Neural crest cell (in vitro differentiated cells): Measurements from ENCODE around the gene ERGIC1. TPM values are rescaled to one million over a fixed set of nuclear protein-coding genes. Genes with fewer than 3 reads are reported as not detected.
A peak's percentile ranks its signal among the peaks of the same experiment; 100 is the strongest.

Experiments used
- DNase-seq: peaks from one replicate; pipeline ENCODE4 v3.0.0; 2021; ENCODE audit warnings: low read depth, mixed read lengths, low spot score
- H3K27ac Mint-ChIP-seq: one replicate; pipeline ENCODE4 v1.8.0; 2021; ENCODE audit warnings: mild to moderate bottlenecking, mixed read lengths; ENCODE audit not compliant: unreplicated experiment
- H3K27me3 Mint-ChIP-seq: 2 replicates; pipeline ENCODE4 v1.8.0; 2021; ENCODE audit warnings: low read depth, mild to moderate bottlenecking, mixed read lengths
- H3K36me3 Mint-ChIP-seq: 2 replicates; pipeline ENCODE4 v1.8.0; 2021; ENCODE audit warnings: low read depth, mild to moderate bottlenecking, mixed read lengths
- H3K4me1 Mint-ChIP-seq: 2 replicates; pipeline ENCODE4 v1.8.0; 2021; ENCODE audit warnings: mixed read lengths
- H3K4me3 Mint-ChIP-seq: one replicate; pipeline ENCODE4 v1.8.0; 2021; ENCODE audit warnings: mild to moderate bottlenecking, mixed read lengths
- H3K9me3 Mint-ChIP-seq: 2 replicates; pipeline ENCODE4 v1.8.0; 2021; ENCODE audit warnings: mixed read lengths
- total RNA-seq: library from RNA; stranded (reverse); gene quantifications from 2 replicates; pipeline ENCODE4 v1.2.1, GENCODE V29; 2021
- TF ChIP-seq, protein P1 (sequence below): fragments of 200-600 bp; sonication (generic); conservative IDR thresholded peaks from 2 replicates; pipeline ENCODE4 v1.5.0; 2021; ENCODE audit warnings: antibody characterized with exemption, mild to moderate bottlenecking

ERGIC1 gene
- total RNA-seq, 1 donor from 2014 or later: 108 TPM

DNA sequence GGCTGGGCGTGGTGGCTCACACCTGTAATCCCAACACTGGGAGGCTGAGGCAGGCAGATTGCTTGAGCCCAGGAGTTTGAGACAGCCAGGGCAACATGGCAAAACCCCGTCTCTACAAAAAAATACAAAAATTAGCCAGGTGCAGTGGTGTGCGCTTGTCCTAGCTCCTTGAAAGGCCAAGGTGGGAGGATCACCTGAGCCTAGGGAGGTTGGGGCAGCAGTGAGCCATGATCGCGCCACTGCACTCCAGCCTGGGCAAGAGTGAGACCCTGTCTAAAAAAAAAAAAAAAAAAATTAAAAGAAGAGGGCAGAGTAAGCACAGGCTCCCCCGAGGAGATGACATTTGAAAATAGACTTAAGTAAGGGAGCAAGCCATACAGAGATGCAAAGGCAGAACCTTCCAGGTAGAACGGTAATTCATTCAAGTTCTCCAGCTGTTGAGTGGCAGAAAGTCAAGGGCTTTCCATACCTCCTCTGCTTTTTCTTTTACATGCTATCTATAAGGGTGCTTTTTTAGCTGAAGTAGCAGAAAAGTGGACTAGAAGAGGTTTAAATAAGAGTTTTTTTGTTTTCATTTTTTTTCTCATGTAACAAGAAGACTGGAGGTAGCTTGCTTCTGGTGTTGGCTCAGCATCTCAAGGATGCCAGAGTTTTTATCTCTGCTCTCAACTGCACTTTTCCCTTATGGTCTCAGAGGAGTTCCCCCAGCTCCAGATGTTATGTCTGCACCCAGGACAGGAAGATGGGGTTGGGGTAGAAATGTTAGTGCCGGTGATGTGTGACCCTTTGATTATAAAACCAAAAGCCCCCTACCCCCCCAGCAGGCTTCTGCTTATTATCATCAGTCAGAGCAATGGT, 40.8 kb downstream of the ERGIC1 start:
- Mint-ChIP-seq H3K4me1 (peaks cover 41% of the 10 kb centered on the region), H3K9me3 (no peaks in the 10 kb centered on the region), H3K4me3 (no peak overlapping the region), H3K27ac (no peak overlapping the region), H3K27me3 (no peaks in the 10 kb centered on the region), H3K36me3 (no peaks in the 10 kb centered on the region)
- TF ChIP-seq, protein P1, sequence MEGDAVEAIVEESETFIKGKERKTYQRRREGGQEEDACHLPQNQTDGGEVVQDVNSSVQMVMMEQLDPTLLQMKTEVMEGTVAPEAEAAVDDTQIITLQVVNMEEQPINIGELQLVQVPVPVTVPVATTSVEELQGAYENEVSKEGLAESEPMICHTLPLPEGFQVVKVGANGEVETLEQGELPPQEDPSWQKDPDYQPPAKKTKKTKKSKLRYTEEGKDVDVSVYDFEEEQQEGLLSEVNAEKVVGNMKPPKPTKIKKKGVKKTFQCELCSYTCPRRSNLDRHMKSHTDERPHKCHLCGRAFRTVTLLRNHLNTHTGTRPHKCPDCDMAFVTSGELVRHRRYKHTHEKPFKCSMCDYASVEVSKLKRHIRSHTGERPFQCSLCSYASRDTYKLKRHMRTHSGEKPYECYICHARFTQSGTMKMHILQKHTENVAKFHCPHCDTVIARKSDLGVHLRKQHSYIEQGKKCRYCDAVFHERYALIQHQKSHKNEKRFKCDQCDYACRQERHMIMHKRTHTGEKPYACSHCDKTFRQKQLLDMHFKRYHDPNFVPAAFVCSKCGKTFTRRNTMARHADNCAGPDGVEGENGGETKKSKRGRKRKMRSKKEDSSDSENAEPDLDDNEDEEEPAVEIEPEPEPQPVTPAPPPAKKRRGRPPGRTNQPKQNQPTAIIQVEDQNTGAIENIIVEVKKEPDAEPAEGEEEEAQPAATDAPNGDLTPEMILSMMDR: no peak
- no peak for DNase-seq

DNA sequence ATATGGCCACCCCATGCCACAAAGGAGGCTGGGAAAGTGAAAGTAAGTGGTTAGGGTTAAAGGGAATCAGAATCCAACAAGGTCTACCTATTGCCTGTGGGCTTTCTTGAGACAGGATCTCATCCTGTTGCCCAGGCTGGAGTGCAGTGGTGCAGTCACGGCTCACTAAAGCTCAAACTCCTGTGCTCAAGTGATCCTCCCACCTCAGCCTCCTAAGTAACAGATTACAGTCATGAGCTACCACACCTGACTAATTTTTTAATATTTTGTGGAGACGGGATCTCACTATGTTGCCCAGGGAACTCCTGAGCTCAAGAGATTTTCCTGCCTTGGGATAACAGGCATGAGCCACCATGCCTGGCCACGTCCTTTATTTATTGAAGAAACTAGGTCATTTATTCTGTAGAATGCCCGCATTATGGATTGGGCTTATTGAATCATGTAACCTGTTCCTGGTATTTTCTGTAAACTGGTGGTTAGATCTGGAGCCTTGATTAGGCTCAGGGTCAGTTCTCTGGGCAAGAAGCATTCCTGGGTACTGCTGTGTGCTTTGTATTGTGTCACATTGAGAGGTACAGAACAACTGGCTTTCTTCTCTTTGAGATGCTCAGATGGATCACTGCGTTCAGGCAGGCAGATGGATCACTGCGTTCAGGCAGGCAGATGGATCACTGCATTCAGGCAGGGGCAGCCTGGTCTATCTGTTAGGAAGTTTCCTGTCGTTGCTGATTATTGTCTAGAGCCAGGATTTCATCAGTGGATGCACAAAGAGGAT, 41.6 kb downstream of the ERGIC1 start:
- peaks cover 41% of the 10 kb centered on the region for H3K4me1 Mint-ChIP-seq
- no peaks in the 10 kb centered on the region for H3K9me3 Mint-ChIP-seq
- TF ChIP-seq, protein P1: no peak
- no peak for DNase-seq
- H3K27ac Mint-ChIP-seq: peak overlapping the region; percentile 70
- no peaks in the 10 kb centered on the region for H3K36me3 Mint-ChIP-seq
- no peak overlapping the region for H3K4me3 Mint-ChIP-seq
- no peaks in the 10 kb centered on the region for H3K27me3 Mint-ChIP-seq

DNA sequence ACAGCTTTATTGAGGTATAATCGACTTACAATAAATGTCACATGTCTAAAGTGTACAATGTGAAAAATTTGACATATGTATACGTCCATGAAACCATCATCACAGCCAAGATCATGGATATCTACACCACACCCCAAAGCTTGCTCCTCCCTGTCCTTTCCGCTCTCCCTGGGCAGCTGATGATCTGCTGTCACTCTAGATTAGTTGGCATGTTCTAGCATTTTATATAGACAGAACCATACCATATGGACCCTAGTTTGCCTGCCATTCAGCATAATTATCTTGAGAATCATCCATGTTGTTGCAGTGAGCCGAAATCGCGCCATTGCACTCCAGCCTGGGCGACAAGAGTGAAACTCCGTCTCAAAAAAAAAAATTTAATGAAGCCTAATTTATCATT, 42.5 kb downstream of the ERGIC1 start:
- no peak for DNase-seq
- H3K36me3 Mint-ChIP-seq: no peaks in the 10 kb centered on the region
- H3K4me1 Mint-ChIP-seq: peaks cover 41% of the 10 kb centered on the region
- no peaks in the 10 kb centered on the region for H3K9me3 Mint-ChIP-seq
- no peak overlapping the region for H3K27ac Mint-ChIP-seq
- no peak overlapping the region for H3K4me3 Mint-ChIP-seq
- TF ChIP-seq, protein P1: no peak
- no peaks in the 10 kb centered on the region for H3K27me3 Mint-ChIP-seq

DNA sequence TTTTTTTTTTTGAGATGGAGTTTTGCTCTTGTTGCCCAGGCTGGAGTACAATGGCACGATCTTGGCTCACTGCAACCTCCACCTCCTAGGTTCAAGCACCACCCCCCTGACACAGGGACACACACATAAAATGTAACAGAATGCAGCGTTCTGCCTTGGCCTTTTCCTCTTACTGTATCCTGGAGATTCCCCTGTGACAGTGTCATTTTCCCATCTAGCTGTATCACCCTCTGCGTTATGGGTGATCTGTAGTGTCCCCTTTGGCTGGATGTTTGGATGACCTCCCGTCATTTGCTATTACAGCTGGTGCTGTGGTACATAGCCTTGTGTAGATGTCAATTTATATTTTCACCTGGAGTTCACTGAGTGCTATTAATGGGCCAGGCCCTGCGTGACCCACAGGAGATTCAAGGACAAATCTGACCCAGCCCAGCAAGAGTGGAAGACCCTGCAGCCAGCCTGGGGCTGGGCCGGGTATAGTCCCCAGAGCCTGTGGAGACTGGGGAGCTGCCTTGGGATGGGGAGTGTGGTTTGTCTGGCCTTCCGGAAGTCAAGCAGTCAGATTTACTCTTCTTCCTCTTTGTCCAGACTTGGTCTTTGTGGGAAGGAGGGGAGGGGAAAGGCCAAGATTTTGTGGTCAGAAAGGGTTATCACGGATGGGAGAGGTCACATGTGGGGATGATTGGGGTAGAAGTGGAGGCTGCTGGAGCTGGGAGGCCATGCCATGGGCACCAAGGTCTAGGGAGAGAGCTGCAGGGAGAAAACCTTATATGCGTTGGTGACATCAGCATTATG, 43.6 kb downstream of the ERGIC1 start:
- Mint-ChIP-seq H3K27ac (no peak overlapping the region), H3K4me3 (no peak overlapping the region), H3K9me3 (no peaks in the 10 kb centered on the region), H3K27me3 (no peaks in the 10 kb centered on the region), H3K36me3 (peaks cover 3% of the 10 kb centered on the region), H3K4me1 (peaks cover 38% of the 10 kb centered on the region)
- DNase-seq: no peak
- TF ChIP-seq, protein P1: no peak

DNA sequence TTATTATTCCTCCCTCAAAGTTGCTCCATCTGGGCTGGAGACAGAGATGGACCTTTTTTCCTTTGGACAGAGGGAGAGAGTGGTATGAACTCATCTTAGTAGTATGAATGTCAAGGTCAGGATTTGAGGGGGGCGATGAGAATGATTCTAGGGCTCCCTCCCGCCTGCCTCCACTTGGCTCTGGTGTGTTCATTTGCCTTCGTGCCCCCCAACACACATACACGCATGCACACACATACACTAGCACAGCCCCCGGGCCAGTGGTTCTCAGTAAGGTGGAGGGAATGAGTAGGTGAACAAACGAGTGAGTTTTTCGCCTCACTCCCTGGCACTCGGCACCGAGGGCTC, 44.5 kb downstream of the ERGIC1 start:
- peaks cover 38% of the 10 kb centered on the region for H3K4me1 Mint-ChIP-seq
- H3K36me3 Mint-ChIP-seq: peaks cover 9% of the 10 kb centered on the region
- peaks cover 4% of the 10 kb centered on the region for H3K9me3 Mint-ChIP-seq
- H3K4me3 Mint-ChIP-seq: no peak overlapping the region
- no peak for DNase-seq
- TF ChIP-seq, protein P1: no peak
- no peaks in the 10 kb centered on the region for H3K27me3 Mint-ChIP-seq
- no peak overlapping the region for H3K27ac Mint-ChIP-seq
